Astrocyte of the cerebellum (primary cell): ENCODE results near the gene SLC35B1.
A peak's percentile ranks its signal among the peaks of the same experiment; 100 is the strongest.

ENCODE experiments used
- DNase-seq: peaks from one replicate; pipeline ENCODE4 v3.0.0-alpha.2; 2011; ENCODE audit warnings: low read depth
- H3K4me3 ChIP-seq: 2 replicates; pipeline ENCODE4 v1.5.1; 2011; ENCODE audit warnings: mild to moderate bottlenecking, low read depth, low read length, moderate library complexity
- in situ Hi-C: cut with HindIII; loops from 2 replicates; pipeline ENCODE4 v1.10.0; 2017; ENCODE audit warnings: low sequenced_read_pairs
- TF ChIP-seq, protein P1 (sequence below): IDR thresholded peaks from 2 replicates; pipeline ENCODE4 v1.5.1; 2012; ENCODE audit warnings: low read length, low read depth, moderate library complexity, mild to moderate bottlenecking; ENCODE audit errors: missing control alignments

Gene SLC35B1

DNA sequence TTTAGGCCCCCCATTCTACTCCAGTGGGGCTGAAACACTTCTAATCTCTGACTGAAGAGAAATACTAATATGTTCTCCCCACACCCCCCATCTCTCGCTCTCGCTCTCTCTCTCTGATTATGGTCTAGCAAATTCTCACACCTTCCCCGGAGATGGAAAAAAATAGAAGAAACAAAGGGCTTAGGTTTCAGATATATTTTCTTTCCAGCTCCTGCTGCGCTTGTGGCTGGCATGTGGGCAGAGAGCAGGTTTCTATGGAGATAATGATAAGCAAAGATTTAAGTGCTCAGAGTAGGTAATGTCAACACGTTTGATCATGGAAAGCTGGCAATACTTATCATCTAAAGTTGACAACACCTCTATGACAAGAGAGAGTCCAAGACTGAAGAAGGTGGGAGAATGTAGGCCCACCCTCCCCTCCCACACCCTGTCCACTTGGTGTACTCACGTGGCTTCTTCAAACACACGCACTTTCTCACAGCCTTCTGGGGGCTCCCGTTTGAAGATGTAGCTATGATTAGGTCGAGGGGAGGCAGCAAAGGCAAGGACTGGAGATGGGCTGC is 8.0 kb upstream of the SLC35B1 start:
- TF ChIP-seq, protein P1, sequence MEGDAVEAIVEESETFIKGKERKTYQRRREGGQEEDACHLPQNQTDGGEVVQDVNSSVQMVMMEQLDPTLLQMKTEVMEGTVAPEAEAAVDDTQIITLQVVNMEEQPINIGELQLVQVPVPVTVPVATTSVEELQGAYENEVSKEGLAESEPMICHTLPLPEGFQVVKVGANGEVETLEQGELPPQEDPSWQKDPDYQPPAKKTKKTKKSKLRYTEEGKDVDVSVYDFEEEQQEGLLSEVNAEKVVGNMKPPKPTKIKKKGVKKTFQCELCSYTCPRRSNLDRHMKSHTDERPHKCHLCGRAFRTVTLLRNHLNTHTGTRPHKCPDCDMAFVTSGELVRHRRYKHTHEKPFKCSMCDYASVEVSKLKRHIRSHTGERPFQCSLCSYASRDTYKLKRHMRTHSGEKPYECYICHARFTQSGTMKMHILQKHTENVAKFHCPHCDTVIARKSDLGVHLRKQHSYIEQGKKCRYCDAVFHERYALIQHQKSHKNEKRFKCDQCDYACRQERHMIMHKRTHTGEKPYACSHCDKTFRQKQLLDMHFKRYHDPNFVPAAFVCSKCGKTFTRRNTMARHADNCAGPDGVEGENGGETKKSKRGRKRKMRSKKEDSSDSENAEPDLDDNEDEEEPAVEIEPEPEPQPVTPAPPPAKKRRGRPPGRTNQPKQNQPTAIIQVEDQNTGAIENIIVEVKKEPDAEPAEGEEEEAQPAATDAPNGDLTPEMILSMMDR = no peak
- no peak for DNase-seq
- no peak overlapping the region for H3K4me3 ChIP-seq
- in situ Hi-C loops = no loop called here

DNA sequence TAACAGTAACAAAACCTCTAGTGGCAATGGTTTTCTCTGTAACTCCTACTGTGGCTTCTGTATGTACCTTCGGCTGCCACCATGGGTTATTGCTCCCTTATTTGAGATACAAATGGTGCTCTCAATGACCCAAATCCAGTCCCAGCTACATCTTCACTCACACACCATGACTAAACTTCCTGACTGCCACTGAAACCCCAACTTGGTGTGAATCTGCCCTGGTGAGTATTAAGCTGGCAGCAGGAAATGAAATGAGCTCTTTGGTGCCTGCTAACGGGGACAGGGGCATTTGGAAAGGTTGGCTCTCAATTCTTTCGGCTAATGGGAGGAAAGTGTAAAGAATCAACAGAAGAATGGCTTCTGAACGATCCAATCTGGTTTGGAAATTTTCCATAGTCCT is 7.5 kb upstream of the SLC35B1 start:
- no peak overlapping the region for H3K4me3 ChIP-seq
- in situ Hi-C loops = no loop called here
- TF ChIP-seq, protein P1 = no peak
- DNase-seq = no peak

DNA sequence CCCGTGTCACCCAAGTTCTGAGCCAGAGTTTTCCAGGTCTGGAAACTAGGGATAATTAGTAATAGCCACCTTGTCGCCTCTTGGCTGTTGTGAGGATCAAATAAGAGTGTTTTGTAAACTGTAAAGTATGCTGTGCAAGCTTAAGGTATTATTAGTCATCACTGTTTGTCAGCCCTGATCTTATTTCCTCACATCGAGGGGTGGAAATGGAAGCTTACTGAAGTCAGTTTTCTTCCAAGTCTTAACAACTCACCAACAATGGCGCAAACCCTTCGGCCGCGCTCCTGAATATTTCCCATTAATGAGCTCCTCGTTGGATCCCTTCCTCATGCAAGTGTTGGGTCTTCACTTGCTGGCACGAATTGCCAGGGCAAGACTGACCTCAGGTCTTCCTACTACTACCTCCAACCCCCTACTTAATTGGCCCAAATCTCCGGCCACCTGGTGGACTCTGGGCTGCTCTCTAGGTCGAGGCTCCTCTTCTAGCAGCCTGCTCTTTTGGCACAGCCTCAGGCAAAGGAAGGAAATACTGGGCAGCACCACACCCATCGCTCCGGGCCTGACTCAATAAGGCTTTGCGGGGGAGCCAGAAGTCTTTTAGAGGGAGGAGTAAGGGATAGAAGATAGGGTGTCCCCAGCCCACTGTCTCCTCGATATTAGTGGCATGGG is 885 bp upstream of the SLC35B1 start:
- H3K4me3 ChIP-seq = peak overlapping the region; percentile 97
- TF ChIP-seq, protein P1 = no peak
- in situ Hi-C loops = no loop called here
- DNase-seq = no peak

DNA sequence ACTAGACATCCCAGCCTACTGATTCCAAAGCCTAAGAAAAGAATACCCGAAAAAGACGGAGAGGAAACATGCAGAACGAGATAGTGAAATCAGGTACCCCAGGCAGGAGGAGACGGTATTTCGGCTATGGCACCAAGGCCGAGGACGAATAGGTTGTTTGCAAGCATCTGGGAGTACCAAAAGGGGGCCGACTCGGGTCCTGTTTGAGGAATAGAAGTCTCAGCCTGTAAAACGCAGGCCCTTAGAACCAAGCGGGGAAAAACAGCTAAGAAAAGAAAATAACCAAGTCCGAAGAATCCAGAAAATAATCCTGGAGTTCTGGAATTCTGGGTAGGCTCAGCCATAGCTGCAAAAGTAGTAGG is 537 bp downstream of the SLC35B1 start:
- in situ Hi-C loops = no loop called here
- DNase-seq = no peak

DNA sequence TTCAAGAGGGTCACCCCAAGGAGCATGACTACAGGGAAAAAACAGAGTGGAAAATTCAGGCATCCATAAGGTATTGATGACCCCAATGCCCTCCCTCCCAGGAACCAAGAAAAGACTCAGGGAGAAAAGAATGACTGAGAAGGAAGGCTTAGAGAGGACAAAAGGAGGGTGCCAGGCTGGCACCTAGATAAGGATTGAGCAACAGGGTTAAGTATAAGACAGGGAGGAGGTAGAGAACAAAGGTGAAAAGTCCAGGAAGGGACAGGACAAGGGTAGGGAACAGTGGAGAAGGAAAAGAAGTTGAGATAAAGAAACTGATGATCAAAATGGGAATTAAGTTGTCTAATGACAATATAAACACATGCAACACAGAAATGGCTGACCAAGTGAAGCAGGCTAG is 2.5 kb downstream of the SLC35B1 start:
- H3K4me3 ChIP-seq = no peak overlapping the region
- TF ChIP-seq, protein P1 = no peak
- in situ Hi-C loops = no loop called here
- no peak for DNase-seq

More for the DNA sequence above, 537 bp downstream of the SLC35B1 start:
- peak overlapping the region; percentile 97 for H3K4me3 ChIP-seq
- TF ChIP-seq, protein P1 = no peak

DNA sequence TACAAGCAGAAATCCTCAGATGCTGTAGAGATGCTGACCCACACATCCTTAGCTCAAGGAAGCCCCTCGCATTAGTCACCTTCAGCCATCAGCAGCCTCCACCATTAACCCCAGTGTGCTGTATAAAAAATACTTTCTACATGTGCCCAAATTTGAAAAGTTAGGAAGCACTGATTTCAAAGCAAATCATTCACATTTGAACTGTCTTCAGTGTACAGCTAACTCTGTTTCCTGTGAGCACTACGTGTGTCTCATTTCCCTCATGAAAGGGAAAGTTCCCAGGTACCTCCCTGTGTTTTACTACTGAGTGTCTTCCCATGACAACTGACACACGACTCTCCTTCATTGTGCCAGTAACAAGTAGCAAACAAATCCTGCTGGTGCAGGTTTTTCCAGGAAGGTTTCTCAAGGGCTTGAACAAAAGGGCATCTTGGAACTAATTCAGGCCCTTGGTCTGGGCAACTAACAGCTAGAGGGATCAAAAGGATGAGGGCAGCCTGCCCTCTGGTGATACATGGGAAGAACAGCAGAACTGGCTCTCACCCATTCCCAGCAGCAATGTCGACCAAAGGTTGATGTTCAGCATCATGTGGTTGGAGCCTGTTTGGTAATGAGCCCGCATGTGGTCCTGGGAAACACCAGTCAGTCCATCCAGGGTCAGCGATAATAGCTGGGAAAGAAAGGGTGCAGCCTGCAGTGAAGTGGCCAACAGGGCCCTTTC is 4.0 kb downstream of the SLC35B1 start:
- peak; percentile 40 for DNase-seq
- H3K4me3 ChIP-seq = no peak overlapping the region
- in situ Hi-C loops = no loop called here
- TF ChIP-seq, protein P1 = peak; percentile 63
